ENCODE results near the gene C1D. TPM values are rescaled to one million over a fixed set of nuclear protein-coding genes. Genes with fewer than 3 reads are reported as not detected.
"Not testable (repeated sequence)": the region's sequence is repeated elsewhere in the genome, so short reads cannot be mapped to it uniquely, and the experiment has no call there.

The C1D gene, protein sequence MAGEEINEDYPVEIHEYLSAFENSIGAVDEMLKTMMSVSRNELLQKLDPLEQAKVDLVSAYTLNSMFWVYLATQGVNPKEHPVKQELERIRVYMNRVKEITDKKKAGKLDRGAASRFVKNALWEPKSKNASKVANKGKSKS
- 4.8 TPM for total RNA-seq

DNA sequence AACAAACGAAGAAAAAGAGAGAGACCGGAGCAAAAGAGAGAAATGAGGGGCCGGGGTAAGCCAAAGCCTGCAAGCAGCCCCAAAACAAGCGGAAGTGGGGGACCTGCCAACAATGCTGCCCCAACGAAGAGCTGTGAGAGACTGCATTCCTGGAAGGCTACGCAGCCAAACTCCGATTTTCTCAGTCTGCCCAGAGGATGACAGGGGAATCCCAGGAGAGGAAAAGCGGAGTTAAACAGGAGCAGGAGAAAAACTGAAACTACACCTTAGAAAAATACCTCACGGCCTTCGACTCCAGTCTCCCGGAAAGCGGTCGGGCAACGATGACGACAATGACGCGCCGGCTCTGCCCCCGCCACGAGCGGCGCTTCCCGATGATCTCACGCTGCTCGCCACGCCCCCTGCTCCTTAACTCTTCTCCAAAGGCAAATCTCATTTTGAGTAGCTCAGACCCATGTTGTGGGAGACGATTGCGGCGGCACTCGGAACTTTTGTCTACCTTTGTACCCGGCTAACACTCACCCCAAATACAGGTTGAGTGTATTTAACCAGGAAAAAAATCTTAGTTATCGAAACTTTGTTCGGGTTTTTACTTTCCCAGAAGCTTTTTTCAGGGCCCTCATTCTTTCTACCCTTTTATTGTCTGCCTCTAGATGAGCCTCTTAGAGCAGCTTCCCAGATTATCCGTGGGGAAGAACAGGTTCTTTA is at the start of gene C1D:
C1D (minus strand) TSS at position 325 of the 708 bp plus-strand sequence. CDS start 15,694 bp downstream, outside the sequence.
- peak; percentile 80 to 93 (median 93) for DNase-seq (ENCODE audit: low read depth in 2 of 3, low spot score in 2 of 3)

DNA sequence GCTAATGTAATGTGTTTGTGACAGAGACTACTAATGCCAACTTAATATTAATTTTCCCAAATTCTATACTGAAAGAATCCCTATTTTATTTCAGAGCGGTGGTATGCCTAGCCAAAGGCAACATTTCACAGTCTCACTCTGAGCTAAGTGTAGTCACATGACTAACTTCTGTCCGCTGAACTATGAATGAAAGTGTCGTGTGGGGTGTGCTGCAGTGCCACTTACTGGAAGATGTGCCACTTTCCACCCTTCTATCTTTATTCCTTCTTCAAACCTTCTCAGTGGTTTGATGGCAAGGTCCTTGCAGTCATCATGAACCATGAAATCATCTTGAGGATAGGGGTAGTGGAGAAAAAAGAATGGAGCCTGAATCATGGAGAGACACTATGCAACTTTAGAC is 47.3 kb upstream of the C1D start:
- peak in 1 of 3 donors; percentile 27 for DNase-seq (ENCODE audit: low read depth in 2 of 3, low spot score in 2 of 3)

DNA sequence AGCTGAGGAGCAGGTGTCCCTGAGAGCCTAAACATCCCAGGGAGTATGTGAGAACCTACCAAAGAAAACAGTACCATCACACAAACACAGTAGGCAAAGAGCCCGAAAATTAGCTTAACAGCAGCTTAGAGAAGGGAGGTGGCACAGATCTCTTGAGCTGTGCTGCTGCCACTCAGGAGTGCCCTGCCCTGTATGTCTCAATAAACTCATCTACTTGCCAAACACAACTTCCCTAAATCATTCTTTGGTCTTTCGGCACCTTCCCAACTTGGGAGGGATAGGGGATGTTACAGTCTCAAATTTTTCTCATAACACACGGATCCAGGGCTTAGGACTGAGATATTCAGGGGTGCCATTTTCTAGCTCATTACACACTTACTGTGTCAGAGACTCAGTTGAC is 45.3 kb upstream of the C1D start:
- DNase-seq (ENCODE audit: low read depth in 2 of 3, low spot score in 2 of 3): no peak

DNA sequence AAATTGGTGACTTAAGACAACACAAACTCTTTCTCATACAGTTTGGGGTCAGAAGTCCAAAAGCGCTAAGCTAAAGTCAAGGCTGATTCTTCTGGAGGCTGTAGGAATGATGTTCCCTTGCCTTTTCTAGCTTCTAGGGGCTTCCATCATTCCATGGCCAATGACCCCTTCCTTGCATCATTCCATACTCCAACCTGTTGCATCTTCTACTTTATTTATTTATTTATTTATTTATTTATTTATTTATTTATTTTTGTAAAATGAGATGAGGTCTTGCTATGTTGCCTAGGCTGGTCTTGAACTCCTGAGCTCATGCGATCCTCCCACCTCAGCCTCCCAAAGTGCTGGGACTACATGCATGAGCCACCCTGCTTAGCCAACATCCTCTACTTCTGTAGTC is 44.7 kb upstream of the C1D start:
- no peak for DNase-seq (ENCODE audit: low read depth in 2 of 3, low spot score in 2 of 3)

DNA sequence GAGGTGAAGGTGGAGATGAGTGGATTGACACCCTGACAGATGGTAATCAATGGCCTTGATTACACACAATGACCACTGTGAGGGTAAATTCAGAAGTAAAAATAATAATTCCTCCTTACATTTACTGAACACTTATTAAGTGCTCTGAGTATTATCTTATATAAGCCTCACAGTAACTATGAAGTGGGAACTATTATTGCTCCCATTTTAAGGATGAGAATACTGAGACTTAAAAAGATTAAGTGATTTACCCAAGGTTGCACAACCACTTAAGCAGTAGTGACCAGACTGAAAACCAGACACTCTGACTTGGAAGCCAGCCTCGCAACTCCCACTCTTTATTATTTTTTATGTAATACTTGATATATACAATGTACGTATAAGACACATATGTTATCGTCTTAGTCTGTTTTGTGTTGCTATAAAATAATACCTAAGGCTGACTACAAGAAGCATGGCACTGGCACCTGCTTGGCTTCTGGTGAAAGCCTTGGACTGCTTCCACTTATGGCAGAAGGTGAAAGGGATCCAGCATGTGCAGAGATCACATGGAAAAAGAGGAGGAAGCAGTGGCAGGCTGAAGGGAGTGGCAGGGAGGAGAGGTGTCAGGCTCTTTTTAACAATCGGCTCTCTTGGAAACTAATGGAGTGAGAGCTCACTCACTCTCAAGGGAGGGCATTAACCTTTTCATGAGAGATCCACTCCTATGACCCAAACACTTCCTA is 41.5 kb upstream of the C1D start:
- no peak for DNase-seq (ENCODE audit: low read depth in 2 of 3, low spot score in 2 of 3)

DNA sequence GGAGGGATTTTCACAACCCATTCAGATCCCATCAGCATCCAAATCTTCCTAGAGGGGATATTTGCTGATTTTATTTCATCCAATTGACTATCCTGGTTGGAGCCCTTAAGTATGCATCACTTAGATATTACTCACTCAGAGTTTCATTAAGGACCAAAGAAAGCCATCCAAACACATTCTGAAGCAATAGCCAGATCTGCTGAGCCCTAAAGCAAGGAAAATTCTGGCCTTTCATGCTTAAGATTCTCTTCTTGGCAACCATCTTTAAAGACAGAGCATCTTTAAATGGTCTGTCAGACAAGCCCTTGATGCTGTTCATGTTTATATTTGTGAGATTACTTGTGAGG is 40.9 kb upstream of the C1D start:
- DNase-seq (ENCODE audit: low read depth in 2 of 3, low spot score in 2 of 3): no peak

DNA sequence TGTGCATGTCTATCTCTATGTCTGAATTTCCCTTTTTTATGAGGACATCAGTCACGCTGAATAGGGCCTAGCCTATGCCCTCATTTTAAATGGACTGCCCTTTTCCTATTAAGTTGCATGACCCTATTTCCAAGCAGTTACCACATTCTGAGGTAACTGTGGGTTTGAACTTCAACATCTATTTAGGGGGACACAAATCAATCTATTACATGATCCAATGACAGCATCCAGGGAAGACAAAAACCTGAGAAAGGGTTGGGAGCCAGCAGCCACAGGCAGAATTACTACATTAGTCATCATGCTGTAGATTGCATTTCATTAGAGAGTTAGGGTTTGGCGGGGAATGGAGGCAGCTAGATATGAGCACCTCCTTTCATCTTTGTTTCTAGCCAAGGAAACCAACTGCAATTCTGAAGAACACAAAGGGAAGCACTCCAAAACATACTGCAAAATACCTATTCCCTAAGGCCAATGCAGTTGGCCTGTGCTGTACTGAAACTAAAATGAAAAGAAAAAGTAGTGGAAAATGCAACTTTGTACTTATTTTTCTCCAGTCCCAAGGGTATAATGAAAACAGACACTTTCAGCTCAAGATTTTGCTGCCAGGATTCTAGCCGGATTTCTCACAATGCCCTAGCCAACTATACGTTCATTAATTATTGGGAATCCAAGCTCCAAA is 40.4 kb upstream of the C1D start:
- DNase-seq (ENCODE audit: low read depth in 2 of 3, low spot score in 2 of 3): no peak

DNA sequence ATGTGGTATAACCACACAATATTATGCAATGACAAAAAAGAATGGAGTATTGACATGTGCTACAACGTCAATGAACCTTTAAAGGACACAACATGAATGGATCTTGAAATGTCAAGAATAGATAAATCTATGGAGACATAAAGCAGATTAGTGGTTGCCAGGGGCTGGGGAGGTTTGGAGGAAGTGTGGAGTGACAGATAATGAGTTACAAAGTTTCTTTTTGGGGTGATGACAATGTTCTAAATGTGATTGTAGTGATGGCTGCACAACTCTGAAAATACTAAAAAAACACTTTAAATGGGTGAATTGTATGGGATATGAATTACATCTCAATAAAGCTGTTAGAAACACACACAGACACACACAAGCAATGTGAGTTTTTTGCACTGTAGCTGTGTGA is 37.4 kb upstream of the C1D start:
- DNase-seq (ENCODE audit: low read depth in 2 of 3, low spot score in 2 of 3): peak in 2 of 3 donors; percentile 25 to 48

DNA sequence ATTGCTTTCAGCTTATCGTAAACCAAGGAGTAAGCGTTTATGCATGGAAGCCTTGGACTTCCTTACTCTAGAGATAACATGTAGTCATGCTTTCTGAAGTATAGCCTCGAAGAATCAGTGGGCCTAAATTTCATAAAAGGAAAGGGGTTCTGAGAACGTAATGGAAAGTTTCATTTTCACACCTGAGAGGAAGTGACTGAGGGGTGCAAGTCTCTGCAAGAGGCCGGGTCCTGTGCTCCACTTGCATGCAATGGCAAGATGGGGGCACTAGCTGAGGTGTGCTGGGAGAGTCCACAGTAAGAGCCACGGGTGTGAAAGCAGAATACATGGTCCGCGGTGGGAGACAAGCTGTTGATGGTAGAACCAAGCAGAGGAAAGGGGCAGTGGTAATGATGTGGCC is 36.5 kb upstream of the C1D start:
- DNase-seq (ENCODE audit: low read depth in 2 of 3, low spot score in 2 of 3): no peak

DNA sequence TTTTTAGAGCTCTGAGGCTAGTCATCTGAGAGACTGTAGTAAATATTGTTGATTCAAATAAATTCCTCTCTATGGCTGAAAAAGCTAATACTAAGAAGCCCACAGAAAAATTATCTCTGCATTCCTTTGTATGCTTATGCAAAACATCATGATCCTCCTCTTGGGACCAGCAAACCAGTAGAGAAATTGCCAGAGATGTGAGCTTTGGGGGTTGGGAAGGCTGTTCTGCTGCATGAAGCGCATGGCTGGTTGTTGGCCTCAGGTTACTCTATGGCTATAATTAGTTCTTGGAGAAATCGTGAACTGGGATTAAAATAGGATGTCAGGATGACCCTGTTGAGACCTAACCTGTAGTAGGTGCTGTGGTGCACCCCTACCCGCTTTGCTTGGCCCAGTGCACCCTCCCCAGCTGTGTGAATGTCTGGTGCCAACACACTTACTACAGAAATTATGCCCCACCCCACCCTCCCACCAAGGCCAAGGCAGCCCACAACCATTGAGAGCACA is 35.5 kb upstream of the C1D start:
- no peak for DNase-seq (ENCODE audit: low read depth in 2 of 3, low spot score in 2 of 3)

DNA sequence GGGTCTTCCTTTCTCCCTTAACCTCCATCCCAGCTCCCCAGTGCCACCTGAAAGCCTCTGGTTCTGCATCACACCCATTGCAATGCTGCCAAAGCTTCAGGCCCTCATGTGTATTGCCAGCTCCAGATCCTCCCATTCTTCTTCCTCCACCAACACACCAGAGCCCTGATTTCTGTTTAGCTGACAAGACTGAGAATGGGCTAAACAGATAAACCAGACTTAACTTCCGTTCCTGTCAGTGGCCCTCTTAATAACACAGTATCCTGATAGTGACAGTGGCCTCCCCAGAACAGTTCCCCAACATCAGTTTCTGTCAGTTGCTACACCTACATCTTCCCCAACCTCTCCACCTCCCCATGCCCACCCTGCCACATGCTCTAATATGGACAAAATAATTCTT is 31.3 kb upstream of the C1D start:
- no peak for DNase-seq (ENCODE audit: low read depth in 2 of 3, low spot score in 2 of 3)

DNA sequence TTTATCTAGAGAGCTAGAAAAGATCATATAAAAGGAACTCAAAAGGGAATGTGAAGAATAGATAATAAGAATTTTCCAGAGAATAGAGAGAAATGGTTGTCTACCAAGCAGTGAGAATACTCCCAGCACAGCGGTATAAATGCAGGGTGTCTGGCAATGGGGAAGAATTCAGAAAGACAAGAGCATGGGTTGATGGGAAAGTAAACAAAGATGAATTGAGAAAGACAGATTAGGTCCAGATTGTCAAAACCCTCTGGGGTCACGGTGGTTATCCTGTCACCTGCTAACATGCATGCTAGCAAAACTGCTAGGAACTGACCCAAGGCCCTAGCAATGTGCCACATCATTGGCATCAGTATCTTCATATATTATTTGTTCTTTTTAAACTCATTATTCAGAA is 30.8 kb upstream of the C1D start:
- no peak for DNase-seq (ENCODE audit: low read depth in 2 of 3, low spot score in 2 of 3)

DNA sequence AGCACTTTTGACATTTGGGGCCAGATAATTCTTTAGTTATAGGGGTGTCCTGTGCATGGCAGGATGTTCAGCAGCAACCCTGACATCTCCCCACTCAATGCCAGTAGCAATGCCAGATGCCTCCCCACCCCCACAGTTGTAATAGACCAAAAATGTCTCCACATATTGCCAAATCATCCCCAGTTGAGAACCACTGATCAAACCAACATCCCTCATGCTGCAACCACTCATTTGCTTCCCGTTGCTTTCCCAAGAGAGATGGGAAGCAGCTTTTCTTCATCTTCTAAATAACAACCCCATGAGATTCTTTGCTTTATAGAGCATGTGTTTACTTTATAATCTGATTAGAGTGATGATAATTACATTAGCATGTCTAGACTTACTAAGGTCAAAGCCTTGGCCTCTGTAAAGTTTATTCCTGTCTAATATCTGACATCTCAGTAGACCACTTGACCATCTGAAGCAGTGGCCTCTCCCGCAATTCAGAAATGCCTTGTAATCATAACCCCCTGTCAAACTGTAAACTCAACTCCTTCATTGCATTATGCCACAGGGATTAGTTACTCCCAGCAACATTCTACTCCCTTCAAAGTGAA is 28.7 kb upstream of the C1D start:
- no peak for DNase-seq (ENCODE audit: low read depth in 2 of 3, low spot score in 2 of 3)

DNA sequence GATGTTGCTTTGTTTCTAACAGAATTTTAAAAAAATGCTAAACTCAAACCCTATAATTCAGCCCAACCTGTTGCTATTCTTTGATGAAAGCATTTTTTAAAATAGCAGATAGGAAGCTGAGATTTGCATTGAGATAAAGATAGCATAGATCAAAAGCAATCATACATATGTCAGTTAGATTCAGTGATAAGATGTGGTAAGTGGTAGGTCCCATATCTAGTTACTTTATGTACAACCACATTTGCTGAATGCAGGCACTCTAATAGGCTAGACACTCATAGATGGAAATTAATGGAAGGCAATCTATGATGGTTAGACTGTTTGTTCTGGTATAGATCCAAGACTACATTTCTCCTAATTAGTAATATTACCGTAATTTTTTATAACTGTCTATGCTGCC is 27.2 kb upstream of the C1D start:
- no peak for DNase-seq (ENCODE audit: low read depth in 2 of 3, low spot score in 2 of 3)

DNA sequence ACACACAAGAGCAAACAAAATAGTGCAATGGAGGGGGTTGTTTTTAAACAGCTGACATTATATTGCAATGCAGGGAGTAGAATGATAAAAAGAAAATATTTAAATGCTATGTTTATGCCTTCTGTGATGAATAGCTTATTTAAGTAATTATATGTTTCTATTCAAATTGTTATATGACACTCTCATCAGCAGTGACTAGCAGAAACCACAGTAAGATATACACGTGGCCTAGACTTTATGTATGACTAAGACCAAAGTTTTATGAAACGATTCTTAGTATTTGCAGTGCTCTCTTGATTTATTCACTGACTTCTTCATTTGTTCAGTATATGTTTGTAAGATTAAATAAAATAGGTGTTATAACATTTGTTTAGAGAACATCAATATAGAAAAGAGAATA is 26.1 kb upstream of the C1D start:
- no peak for DNase-seq (ENCODE audit: low read depth in 2 of 3, low spot score in 2 of 3)

DNA sequence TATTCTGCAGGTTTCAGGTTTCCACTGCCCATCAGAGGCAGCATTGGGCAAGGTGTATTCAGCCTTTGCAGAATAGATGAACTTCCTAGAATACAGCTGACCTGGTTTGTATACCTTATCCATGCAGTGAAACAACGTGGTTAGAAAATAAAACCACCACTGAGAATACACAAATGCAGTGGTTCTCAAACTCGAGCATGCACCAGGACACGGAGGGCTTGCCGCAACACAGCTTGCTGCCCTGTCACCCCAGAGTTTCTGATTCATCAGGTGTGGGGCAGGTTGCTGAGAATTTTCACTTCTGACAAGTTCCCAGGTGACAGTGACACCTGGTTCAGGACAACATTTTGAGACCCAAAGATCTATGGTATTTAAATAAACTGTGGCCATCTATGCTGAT is 23.4 kb upstream of the C1D start:
- DNase-seq (ENCODE audit: low read depth in 2 of 3, low spot score in 2 of 3): no peak

DNA sequence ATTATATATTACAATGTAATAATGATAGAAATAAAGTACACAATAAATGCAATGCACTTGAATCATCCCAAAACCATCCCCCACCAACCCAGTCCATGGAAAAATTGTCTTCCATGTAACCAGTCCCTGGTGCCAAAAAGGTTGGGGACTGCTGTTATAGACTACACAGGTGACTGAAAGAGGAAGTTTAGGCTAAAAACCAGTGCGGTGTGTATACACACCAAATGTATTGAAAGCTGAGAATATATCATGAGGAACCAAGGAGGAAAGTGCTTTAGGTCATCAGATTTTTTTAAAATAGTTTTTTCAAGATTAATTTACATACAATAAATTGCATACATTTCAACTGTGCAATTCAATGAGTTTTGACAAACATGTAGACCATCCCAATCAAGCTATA is 20.5 kb upstream of the C1D start:
- DNase-seq (ENCODE audit: low read depth in 2 of 3, low spot score in 2 of 3): no peak

DNA sequence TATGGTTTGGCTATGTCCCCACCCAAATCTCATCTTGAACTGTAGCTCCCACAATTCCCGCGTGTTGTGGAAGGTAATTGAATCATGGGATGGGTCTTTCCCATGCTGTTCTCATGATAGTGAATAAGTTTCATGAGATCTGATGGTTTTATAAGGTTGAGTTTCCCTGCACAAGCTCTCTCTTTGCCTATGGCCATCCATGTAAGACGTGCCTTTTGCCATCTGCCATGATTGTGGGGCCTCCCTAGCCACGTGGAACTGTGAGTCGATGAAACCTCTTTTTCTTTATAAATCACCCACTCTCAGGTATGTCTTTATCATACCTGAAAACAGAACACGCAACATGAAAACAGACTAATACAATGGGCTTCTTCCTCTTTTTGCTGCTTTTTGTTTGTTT is 11.2 kb upstream of the C1D start:
- DNase-seq (ENCODE audit: low read depth in 2 of 3, low spot score in 2 of 3): no peak

DNA sequence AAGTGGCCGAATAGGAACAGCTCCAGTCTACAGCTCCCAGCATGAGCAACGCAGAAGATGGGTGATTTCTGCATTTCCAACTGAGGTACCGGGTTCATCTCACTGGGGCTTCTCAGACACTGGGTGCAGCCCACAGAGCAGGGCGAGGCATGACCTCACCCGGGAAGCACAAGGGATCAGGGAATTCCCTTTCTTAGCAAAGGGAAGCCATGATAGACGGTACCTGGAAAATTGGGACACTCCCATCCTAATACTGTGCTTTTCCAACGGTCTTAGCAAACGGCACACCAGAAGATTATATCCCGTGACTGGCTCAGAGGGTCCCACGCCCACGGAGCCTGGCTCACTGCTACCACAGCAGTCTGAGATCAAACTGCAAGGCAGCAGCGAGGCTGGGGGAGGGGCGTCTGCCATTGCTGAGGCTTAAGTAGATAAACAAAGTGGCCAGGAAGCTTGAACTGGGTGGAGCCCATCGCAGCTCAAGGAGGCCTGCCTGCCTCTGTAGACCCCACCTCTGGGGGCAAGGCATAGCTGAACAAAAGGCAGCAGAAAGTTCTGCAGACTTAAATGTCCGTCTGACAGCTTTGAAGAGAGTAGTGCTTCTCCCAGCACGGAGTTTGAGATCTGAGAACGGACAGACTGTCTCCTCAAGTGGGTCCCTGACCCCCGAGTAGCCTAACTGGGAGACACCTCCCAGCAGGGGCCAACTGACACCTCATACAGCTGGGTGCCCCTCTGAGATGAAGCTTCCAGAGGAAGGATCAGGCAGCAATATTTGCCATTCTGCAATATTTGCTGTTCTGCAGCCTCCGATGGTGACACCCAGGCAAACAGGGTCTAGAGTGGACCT is 1.2 kb upstream of the C1D start:
- DNase-seq (ENCODE audit: low read depth in 2 of 3, low spot score in 2 of 3): not testable (repeated sequence)

DNA sequence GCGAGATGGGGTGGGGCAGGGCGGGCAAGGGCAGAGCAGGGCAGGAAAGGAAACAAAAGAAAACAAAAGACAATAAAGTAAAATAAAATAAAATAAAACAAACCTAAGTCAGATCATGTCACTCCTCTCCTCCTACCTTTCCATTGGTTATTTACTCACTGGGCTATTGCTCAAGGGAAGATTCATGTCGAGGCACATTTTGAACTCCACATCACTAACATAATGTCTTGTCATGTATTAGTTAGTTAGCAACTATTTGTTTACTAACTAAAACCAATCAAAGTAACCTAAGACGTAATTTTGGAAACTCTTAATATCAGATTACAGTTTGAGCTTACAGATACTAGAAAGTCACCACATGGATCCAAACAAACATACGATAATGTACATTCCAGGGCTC is 2.2 kb downstream of the C1D start:
- DNase-seq (ENCODE audit: low read depth in 2 of 3, low spot score in 2 of 3): no peak

All from hematopoietic multipotent progenitor cell (in vitro differentiated cells).